GM23338 (cell line): ENCODE results near the gene CLEC4E. TPM values are rescaled to one million over a fixed set of nuclear protein-coding genes. Genes with fewer than 3 reads are reported as not detected.
"Not testable (repeated sequence)": the region's sequence is repeated elsewhere in the genome, so short reads cannot be mapped to it uniquely, and the experiment has no call there.

ENCODE experiments used
- ATAC-seq: fragments of 200-7000 bp; cut with Tn5 transposase; 3 replicates; pipeline ENCODE4 v1.9.1; 2020
- DNase-seq: peaks from one replicate; pipeline ENCODE4 v3.0.0-alpha.2; 2015; ENCODE audit warnings: low spot score
- H2AFZ ChIP-seq: fragments of 200-600 bp; sonication (generic); 2 replicates; pipeline ENCODE4 v1.8.0; 2016; ENCODE audit warnings: antibody characterized with exemption, mild to moderate bottlenecking, moderate library complexity
- H3F3A ChIP-seq: fragments of 200-600 bp; sonication (generic); replicated peaks from 2 replicates; pipeline ENCODE4 v1.8.0; 2017; ENCODE audit warnings: antibody characterized with exemption, mixed run types, low read depth
- H3K27ac ChIP-seq: fragments of 200-600 bp; sonication (generic); 2 replicates; pipeline ENCODE4 v1.6.1; 2016; ENCODE audit warnings: low read depth
- H3K27me3 ChIP-seq: fragments of 200-600 bp; sonication (generic); 2 replicates; pipeline ENCODE4 v1.8.0; 2016; ENCODE audit warnings: mild to moderate bottlenecking, mixed run types, moderate library complexity; ENCODE audit not compliant: insufficient read depth
- H3K36me3 ChIP-seq: fragments of 200-600 bp; sonication (generic); 2 replicates; pipeline ENCODE4 v1.8.0; 2016; ENCODE audit warnings: mild to moderate bottlenecking; ENCODE audit not compliant: insufficient read depth
- H3K4me1 ChIP-seq: fragments of 200-600 bp; sonication (generic); 2 replicates; pipeline ENCODE4 v1.8.0; 2016; ENCODE audit warnings: mild to moderate bottlenecking, moderate library complexity; ENCODE audit not compliant: insufficient read depth
- H3K4me2 ChIP-seq: fragments of 200-600 bp; sonication (generic); 2 replicates; pipeline ENCODE4 v1.7.1; 2017; ENCODE audit warnings: mixed run types
- H3K4me3 ChIP-seq: fragments of 200-600 bp; sonication (generic); 2 replicates; pipeline ENCODE4 v1.6.1; 2016; ENCODE audit warnings: mixed run types
- H3K79me2 ChIP-seq: fragments of 200-600 bp; sonication (generic); replicated peaks from 2 replicates; pipeline ENCODE4 v1.8.0; 2017; ENCODE audit warnings: mild to moderate bottlenecking; ENCODE audit not compliant: insufficient read depth
- H3K9me2 ChIP-seq: fragments of 200-600 bp; sonication (generic); 2 replicates; pipeline ENCODE4 v1.8.0; 2017; ENCODE audit not compliant: insufficient read depth
- H4K20me1 ChIP-seq: fragments of 200-600 bp; sonication (generic); replicated peaks from 2 replicates; pipeline ENCODE4 v1.8.0; 2017; ENCODE audit warnings: mild to moderate bottlenecking; ENCODE audit not compliant: insufficient read depth
- H3K27ac Mint-ChIP-seq: 2 replicates; pipeline ENCODE4 v1.8.0; 2020; ENCODE audit warnings: inconsistent platforms, mild to moderate bottlenecking, moderate library complexity, mixed read lengths
- H3K27me3 Mint-ChIP-seq: 3 replicates; pipeline ENCODE4 v1.8.0; 2022; ENCODE audit warnings: low read depth, mild to moderate bottlenecking, moderate library complexity, mixed read lengths, inconsistent platforms; ENCODE audit not compliant: insufficient read depth, poor library complexity
- H3K36me3 Mint-ChIP-seq: 3 replicates; pipeline ENCODE4 v1.8.0; 2021; ENCODE audit warnings: low read depth, mild to moderate bottlenecking, inconsistent platforms, moderate library complexity, mixed read lengths
- H3K4me1 Mint-ChIP-seq: 3 replicates; pipeline ENCODE4 v1.8.0; 2020; ENCODE audit warnings: mild to moderate bottlenecking, inconsistent platforms, mixed read lengths
- H3K4me3 Mint-ChIP-seq: 3 replicates; pipeline ENCODE4 v1.8.0; 2021; ENCODE audit warnings: moderate library complexity, mild to moderate bottlenecking, inconsistent platforms, mixed read lengths
- H3K9me3 Mint-ChIP-seq: 3 replicates; pipeline ENCODE4 v1.8.0; 2020; ENCODE audit warnings: moderate library complexity, mild to moderate bottlenecking, inconsistent platforms, mixed read lengths
- CREB1 ChIP-seq: fragments of 250-450 bp; sonication (Bioruptor Pico); IDR thresholded peaks from 2 replicates; pipeline ENCODE4 v1.5.0; 2020; ENCODE audit warnings: low read depth, mild to moderate bottlenecking, moderate library complexity
- CTCF ChIP-seq, 2 experiments: fragments of 200-600 bp in 1 of 2; sonication (generic) in 1 of 2; conservative IDR thresholded peaks; 2 replicates each; pipeline versions ENCODE4 v1.5.1 to v1.6.1; 2016 to 2017; ENCODE audit warnings: antibody characterized with exemption in 2 of 2, low read depth in 2 of 2, mild to moderate bottlenecking in 2 of 2, moderate library complexity in 1 of 2
- EZH2 ChIP-seq: fragments of 200-600 bp; sonication (generic); IDR thresholded peaks from one replicate; pipeline ENCODE4 v1.8.0; 2017; ENCODE audit warnings: antibody characterized with exemption, mild to moderate bottlenecking, low read depth; ENCODE audit not compliant: unreplicated experiment
- JUNB ChIP-seq: IDR thresholded peaks from one replicate; pipeline ENCODE4 v1.6.1; 2016; ENCODE audit warnings: antibody characterized with exemption; ENCODE audit not compliant: unreplicated experiment
- NANOG ChIP-seq: IDR thresholded peaks from 2 replicates; pipeline ENCODE4 v1.6.1; 2016; ENCODE audit warnings: antibody characterized with exemption, borderline replicate concordance
- POLR2AphosphoS5 ChIP-seq: IDR thresholded peaks from 2 replicates; pipeline ENCODE4 v1.6.1; 2016; ENCODE audit warnings: antibody characterized with exemption, low read depth
- STAT1 ChIP-seq: IDR thresholded peaks from one replicate; pipeline ENCODE4 v1.6.1; 2016; ENCODE audit warnings: antibody characterized with exemption; ENCODE audit not compliant: unreplicated experiment
- ZNF114 ChIP-seq: fragments of 250-450 bp; sonication (Bioruptor Pico); IDR thresholded peaks from 2 replicates; pipeline ENCODE4 v1.5.0; 2020; ENCODE audit warnings: mild to moderate bottlenecking, moderate library complexity
- ZNF331 ChIP-seq: fragments of 250-450 bp; sonication (Bioruptor Pico); IDR thresholded peaks from 2 replicates; pipeline ENCODE4 v1.5.0; 2020; ENCODE audit warnings: low read depth, mild to moderate bottlenecking, moderate library complexity
- long read RNA-seq: library from polyadenylated mRNA; unstranded; transcript quantifications from one replicate; pipeline ENCODE4 v2.0.0, GENCODE V29; 2020; ENCODE audit not compliant: unreplicated experiment
- polyA plus RNA-seq: library from polyadenylated mRNA; unstranded; fragments of >200 nt; fragmentation: Nextera tagmentation; extraction: Ambion mirVana; gene quantifications from 2 replicates; pipeline ENCODE4 v1.2.1, GENCODE V29; 2016
- total RNA-seq: library from RNA; depleted of rRNA; stranded (reverse); fragments of >200 nt; shearing (Covaris generic); gene quantifications from 2 replicates; pipeline ENCODE4 v1.2.3, GENCODE V29; 2014; rRNA removed
- TF ChIP-seq, protein P1 (sequence below): IDR thresholded peaks from 2 replicates; pipeline ENCODE4 v1.6.1; 2016; ENCODE audit warnings: antibody characterized with exemption
- TF ChIP-seq, protein P2 (sequence below): fragments of 250-450 bp; sonication (Bioruptor Pico); IDR thresholded peaks from 2 replicates; pipeline ENCODE4 v1.5.0; 2020; ENCODE audit warnings: mild to moderate bottlenecking, moderate library complexity

Gene CLEC4E, protein sequence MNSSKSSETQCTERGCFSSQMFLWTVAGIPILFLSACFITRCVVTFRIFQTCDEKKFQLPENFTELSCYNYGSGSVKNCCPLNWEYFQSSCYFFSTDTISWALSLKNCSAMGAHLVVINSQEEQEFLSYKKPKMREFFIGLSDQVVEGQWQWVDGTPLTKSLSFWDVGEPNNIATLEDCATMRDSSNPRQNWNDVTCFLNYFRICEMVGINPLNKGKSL
- not detected in 2 replicates for total RNA-seq
- not detected in 2 replicates for polyA plus RNA-seq
- long read RNA-seq = 0 reads

GRCh38 chr12:8540831-8541230 lies at the start of gene CLEC4E:
CLEC4E (minus strand) TSS chr12:8540905; CDS start chr12:8540797, 108 bp downstream.
- not testable (repeated sequence) for H3K27ac ChIP-seq, H3K36me3 ChIP-seq, H4K20me1 ChIP-seq, DNase-seq, H3K9me2 ChIP-seq, H3K4me1 ChIP-seq, H3K4me3 ChIP-seq, H3F3A ChIP-seq, H3K4me2 ChIP-seq, H3K27me3 ChIP-seq, H3K36me3 Mint-ChIP-seq, H3K4me1 Mint-ChIP-seq, H3K27ac Mint-ChIP-seq, H3K79me2 ChIP-seq, ATAC-seq, H3K4me3 Mint-ChIP-seq, H3K27me3 Mint-ChIP-seq
- H2AFZ ChIP-seq = peak within 1 kb of the TSS; percentile 85
- H3K9me3 Mint-ChIP-seq = peaks cover 11% of the 10 kb centered on the region

GRCh38 chr12:8589679-8590078 lies 49.0 kb upstream of the CLEC4E start:
- Histone ChIP-seq H2AFZ (peak overlapping the region; percentile 59), H4K20me1 (no peaks in the 10 kb centered on the region), H3K79me2 (no peaks in the 10 kb centered on the region), H3K9me2 (no peaks in the 10 kb centered on the region; the same call in 1 of the 2 replicates), H3K36me3 (no peaks in the 10 kb centered on the region), H3K4me2 (no peak overlapping the region), H3K27ac (no peak overlapping the region), H3F3A (no peaks in the 10 kb centered on the region), H3K4me1 (peaks cover 4% of the 10 kb centered on the region; the same call in 1 of the 2 replicates), H3K4me3 (no peak overlapping the region), H3K27me3 (no peaks in the 10 kb centered on the region)
- no peak for ATAC-seq
- no peak overlapping the region for H3K27ac Mint-ChIP-seq
- H3K27me3 Mint-ChIP-seq = no peaks in the 10 kb centered on the region
- H3K4me1 Mint-ChIP-seq = peaks cover 7% of the 10 kb centered on the region; the same call in 2 of the 3 replicates
- DNase-seq = no peak
- H3K4me3 Mint-ChIP-seq = no peak overlapping the region
- H3K9me3 Mint-ChIP-seq = no peaks in the 10 kb centered on the region
- no peaks in the 10 kb centered on the region for H3K36me3 Mint-ChIP-seq
- no peak for TF ChIP-seq EZH2
- TF ChIP-seq, protein P1, sequence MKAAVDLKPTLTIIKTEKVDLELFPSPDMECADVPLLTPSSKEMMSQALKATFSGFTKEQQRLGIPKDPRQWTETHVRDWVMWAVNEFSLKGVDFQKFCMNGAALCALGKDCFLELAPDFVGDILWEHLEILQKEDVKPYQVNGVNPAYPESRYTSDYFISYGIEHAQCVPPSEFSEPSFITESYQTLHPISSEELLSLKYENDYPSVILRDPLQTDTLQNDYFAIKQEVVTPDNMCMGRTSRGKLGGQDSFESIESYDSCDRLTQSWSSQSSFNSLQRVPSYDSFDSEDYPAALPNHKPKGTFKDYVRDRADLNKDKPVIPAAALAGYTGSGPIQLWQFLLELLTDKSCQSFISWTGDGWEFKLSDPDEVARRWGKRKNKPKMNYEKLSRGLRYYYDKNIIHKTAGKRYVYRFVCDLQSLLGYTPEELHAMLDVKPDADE = no peak
- TF ChIP-seq CTCF (conservative IDR thresholded peaks at IDR 0.05; ENCODE audit: low read depth in 2 of 2) = no peak
- TF ChIP-seq JUNB = no peak
- TF ChIP-seq, protein P2, sequence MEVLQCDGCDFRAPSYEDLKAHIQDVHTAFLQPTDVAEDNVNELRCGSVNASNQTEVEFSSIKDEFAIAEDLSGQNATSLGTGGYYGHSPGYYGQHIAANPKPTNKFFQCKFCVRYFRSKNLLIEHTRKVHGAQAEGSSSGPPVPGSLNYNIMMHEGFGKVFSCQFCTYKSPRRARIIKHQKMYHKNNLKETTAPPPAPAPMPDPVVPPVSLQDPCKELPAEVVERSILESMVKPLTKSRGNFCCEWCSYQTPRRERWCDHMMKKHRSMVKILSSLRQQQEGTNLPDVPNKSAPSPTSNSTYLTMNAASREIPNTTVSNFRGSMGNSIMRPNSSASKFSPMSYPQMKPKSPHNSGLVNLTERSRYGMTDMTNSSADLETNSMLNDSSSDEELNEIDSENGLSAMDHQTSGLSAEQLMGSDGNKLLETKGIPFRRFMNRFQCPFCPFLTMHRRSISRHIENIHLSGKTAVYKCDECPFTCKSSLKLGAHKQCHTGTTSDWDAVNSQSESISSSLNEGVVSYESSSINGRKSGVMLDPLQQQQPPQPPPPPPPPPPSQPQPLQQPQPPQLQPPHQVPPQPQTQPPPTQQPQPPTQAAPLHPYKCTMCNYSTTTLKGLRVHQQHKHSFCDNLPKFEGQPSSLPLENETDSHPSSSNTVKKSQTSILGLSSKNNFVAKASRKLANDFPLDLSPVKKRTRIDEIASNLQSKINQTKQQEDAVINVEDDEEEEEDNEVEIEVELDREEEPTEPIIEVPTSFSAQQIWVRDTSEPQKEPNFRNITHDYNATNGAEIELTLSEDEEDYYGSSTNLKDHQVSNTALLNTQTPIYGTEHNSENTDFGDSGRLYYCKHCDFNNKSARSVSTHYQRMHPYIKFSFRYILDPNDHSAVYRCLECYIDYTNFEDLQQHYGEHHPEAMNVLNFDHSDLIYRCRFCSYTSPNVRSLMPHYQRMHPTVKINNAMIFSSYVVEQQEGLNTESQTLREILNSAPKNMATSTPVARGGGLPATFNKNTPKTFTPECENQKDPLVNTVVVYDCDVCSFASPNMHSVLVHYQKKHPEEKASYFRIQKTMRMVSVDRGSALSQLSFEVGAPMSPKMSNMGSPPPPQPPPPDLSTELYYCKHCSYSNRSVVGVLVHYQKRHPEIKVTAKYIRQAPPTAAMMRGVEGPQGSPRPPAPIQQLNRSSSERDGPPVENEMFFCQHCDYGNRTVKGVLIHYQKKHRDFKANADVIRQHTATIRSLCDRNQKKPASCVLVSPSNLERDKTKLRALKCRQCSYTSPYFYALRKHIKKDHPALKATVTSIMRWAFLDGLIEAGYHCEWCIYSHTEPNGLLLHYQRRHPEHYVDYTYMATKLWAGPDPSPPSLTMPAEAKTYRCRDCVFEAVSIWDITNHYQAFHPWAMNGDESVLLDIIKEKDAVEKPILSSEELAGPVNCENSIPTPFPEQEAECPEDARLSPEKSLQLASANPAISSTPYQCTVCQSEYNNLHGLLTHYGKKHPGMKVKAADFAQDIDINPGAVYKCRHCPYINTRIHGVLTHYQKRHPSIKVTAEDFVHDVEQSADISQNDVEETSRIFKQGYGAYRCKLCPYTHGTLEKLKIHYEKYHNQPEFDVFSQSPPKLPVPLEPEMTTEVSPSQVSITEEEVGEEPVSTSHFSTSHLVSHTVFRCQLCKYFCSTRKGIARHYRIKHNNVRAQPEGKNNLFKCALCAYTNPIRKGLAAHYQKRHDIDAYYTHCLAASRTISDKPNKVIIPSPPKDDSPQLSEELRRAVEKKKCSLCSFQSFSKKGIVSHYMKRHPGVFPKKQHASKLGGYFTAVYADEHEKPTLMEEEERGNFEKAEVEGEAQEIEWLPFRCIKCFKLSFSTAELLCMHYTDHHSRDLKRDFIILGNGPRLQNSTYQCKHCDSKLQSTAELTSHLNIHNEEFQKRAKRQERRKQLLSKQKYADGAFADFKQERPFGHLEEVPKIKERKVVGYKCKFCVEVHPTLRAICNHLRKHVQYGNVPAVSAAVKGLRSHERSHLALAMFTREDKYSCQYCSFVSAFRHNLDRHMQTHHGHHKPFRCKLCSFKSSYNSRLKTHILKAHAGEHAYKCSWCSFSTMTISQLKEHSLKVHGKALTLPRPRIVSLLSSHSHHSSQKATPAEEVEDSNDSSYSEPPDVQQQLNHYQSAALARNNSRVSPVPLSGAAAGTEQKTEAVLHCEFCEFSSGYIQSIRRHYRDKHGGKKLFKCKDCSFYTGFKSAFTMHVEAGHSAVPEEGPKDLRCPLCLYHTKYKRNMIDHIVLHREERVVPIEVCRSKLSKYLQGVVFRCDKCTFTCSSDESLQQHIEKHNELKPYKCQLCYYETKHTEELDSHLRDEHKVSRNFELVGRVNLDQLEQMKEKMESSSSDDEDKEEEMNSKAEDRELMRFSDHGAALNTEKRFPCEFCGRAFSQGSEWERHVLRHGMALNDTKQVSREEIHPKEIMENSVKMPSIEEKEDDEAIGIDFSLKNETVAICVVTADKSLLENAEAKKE (CRISPR knock-in tag) = no peak
- no peak for TF ChIP-seq CREB1 (CRISPR knock-in tag)
- TF ChIP-seq POLR2AphosphoS5 = no peak
- no peak for TF ChIP-seq ZNF331 (CRISPR knock-in tag)
- TF ChIP-seq ZNF114 (CRISPR knock-in tag) = no peak
- TF ChIP-seq NANOG = no peak
- TF ChIP-seq STAT1 = no peak
